ENCODE data around the gene MGMT.

The MGMT gene

DNA sequence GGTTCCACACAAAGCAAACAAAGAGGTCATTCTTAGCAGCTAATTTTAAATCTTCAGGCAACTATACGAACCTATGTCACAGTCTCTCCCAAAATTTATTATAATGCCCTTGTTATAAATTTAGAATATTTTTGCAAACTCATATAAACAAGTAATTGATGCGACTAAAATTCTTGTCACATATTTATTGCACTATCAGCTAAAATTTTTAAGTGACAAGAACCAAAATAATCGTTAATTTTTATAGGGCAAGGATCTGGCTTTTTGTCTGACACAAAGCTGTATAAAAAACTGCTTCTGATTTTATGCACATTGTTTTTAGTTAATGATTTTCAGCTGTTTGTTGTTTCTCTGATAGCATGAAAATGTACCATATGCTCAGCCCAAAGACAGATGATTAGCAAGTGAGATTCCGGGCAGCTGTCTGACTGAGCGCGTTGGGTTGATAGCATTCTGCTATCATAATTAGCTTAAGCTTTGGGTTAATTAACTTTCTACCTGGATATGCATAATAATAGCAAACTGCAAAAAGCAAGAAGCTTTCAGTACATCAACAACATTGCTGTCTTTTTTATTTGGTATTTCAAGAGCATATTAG is 136.0 kb downstream of the MGMT start:
- no peak for TF ChIP-seq POLR2A (IDR thresholded peaks at IDR 0.05; ENCODE audit: low read length)
- no peak for TF ChIP-seq GATA1 (IDR thresholded peaks at IDR 0.05; ENCODE audit: low read depth, low read length)
- DNase-seq: no peak

DNA sequence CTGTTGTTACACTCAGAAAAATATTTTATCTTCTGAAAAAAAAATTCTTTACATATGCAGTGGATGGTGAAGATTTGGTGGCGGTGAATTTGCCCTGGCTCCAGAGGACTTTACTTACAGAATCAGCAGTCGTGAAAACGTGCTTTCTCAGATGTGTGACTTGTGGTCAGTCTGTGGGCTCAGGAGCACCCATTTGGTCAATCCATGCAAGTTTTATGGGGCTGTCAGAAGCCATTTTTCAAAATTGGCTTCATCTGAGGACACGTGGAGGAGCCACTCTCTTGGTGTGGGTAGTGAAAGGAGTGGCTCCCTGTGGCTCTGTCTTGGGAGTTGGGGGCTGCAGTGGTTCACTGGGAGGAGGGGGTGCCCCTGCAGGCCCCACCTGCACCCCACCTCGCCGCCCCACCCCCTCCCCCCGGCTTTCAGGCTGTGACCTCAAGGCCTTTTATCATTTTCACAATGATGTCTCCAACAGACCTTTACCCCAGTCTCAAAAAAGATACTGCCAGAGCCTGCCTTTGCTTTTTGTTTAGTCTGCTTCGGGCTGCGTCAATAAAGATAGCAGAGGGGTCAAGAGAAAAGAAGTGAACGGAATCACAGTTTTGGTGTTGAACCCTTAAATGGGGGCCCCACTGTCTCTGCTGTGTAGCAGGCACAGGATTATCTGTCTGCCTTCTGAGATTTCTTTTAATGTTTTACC is 137.4 kb downstream of the MGMT start:
- TF ChIP-seq GATA1 (IDR thresholded peaks at IDR 0.05; ENCODE audit: low read depth, low read length) (no peak), POLR2A (IDR thresholded peaks at IDR 0.05; ENCODE audit: low read length) (no peak)
- no peak for DNase-seq

DNA sequence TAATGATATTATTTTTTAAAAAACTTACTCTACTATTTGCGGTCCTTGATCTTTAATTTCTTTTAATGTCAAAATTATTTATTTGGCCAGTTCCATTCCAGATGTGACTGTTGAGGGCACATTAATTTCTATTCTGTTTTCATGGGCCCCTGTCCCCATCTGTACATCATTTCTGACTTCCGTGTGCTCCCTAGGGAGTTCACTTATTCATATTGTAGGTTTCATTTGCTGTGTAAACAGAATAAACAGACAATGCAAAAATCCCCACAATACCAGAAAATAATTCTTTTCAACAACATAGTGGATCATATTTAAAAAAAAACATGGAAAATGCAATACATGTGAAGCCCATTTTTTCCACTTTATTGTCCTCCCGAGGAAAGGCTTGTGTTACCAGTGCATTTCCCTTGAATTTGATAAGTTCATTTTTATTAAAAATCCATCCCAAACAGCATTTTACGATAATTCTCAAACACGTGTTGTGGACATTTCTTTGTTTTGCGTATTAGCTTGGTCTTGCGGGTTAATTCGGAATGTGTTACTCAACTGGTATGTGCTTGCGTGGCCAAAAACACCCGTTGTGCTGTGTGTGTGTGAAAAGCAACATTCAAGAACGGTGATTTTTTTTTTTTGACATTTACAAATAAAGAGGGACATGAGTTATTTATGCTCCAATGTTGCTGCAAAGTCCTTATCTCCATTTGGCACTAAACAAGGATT is 138.4 kb downstream of the MGMT start:
- no peak for TF ChIP-seq GATA1 (IDR thresholded peaks at IDR 0.05; ENCODE audit: low read depth, low read length)
- TF ChIP-seq POLR2A (IDR thresholded peaks at IDR 0.05; ENCODE audit: low read length): no peak
- no peak for DNase-seq

DNA sequence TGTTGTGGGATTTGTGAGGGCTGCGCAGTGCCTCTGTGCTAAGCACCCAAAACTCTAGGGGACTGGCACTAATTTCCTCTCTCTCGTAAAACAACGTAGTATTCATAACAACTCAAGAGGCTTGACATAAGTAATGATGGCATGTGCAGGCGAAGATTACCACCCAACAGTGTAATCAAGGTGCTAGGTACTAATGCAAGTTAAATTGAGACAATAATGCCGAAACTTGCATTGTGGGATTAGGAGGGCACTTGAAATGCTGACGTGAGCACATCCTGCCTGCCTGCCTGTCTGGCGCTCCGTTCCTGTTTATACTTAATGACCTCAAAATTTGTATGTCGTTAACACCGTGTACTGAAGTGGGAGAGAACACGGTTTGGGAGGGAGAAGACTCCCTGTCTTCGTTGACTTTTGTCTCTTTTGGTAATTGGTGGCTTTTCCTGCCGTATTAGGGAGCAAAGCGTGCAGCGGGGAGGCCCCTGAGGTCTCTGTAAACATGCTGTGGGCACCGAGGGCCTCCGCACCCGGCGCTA is 139.0 kb downstream of the MGMT start:
- DNase-seq: no peak
- TF ChIP-seq POLR2A (IDR thresholded peaks at IDR 0.05; ENCODE audit: low read length): no peak
- no peak for TF ChIP-seq GATA1 (IDR thresholded peaks at IDR 0.05; ENCODE audit: low read depth, low read length)

DNA sequence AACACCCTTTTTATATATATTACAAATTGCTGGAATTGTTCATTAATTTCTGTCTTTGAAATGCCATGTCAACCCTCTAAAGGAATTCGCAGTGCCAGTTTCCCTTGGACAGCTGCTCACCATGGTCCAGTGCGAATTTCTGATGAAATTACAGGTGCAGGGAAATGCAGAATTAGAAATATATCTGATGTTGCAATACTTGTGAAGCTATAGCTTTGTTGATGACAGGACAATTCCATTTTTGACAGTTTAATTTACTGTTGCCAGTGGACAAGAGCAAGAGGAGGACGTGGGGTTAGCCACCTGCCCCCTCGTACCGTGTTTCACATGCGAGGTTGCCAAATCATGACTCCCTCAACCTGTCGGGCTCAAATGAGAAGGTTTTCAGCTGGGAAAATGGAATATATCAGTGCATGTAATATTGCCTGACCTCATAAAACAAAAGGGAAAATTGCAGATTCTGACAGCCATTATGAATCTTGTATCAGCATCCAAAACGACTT is 140.6 kb downstream of the MGMT start:
- no peak for DNase-seq
- TF ChIP-seq GATA1 (IDR thresholded peaks at IDR 0.05; ENCODE audit: low read depth, low read length) (no peak), POLR2A (IDR thresholded peaks at IDR 0.05; ENCODE audit: low read length) (no peak)

DNA sequence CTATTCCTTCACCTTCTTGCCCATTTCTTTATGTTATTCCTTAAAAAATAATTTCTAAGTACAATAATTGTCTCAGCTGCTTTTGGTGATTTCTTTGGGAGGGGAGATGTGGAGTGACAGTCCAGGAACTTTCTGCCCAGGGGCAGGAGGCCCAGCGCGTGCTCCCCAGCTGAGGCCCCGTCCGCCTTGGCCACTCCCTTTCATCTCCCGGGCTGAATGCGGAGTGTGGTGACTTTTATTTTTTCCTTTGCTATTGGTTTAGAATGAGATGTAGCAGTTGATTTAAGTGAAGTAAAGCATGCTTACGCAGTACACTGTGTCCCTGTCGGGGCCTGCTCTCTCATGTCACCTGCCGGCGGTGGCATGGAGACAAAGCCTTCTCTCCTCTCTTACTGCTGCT is 141.6 kb downstream of the MGMT start:
- TF ChIP-seq GATA1 (IDR thresholded peaks at IDR 0.05; ENCODE audit: low read depth, low read length) (no peak), POLR2A (IDR thresholded peaks at IDR 0.05; ENCODE audit: low read length) (no peak)
- DNase-seq: no peak

DNA sequence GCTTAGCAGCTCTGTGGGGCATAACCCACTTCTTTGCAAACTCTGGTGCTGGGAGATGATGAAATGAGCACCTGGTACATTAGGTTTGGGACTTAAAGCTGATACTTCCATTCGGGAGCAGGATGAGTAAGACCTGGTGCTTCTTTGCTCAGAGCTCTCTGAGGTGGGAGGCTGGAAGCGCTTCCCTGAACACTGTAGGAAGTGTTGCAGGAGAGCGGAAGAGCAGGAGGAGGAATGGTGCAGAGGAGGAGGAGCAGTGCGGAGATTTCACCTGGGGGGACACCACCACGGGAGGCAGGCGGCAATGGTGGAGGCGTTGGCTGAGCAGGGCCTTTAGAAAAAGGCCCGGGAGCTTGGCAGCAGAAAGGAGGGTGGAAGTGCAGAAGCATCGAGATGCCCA is 142.5 kb downstream of the MGMT start:
- DNase-seq: no peak
- TF ChIP-seq POLR2A (IDR thresholded peaks at IDR 0.05; ENCODE audit: low read length) (no peak), GATA1 (IDR thresholded peaks at IDR 0.05; ENCODE audit: low read depth, low read length) (no peak)

DNA sequence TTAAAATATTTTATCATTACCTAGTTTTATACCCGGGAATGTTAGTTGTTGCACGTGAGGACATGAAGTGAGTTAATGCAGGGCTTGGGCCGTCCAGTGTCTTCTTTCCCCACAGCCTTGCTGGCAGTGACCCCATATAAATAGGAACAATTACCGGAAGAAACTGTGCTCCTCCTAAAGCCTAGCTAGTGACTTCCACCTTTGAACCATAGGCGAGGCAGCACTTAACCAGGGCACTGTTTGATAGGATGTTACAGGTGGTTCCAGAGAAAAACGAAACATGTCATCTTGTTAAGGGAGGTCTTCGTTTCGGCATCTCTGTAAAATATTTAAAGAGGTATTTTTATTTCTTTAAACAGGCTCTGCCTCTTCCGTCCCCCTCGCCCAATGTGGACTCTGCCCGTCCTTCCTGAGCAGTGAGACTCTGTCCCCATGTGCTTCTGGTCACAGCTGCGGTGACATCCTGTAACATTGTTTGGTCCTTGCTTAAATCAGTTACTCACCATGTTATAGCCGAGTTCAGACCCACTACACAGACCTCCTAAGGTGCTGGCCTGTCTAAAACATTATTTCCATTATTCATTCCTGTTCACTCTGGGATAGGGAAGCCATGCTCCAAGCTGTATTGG is 145.6 kb downstream of the MGMT start:
- DNase-seq: no peak
- TF ChIP-seq POLR2A (IDR thresholded peaks at IDR 0.05; ENCODE audit: low read length) (no peak), GATA1 (IDR thresholded peaks at IDR 0.05; ENCODE audit: low read depth, low read length) (no peak)

DNA sequence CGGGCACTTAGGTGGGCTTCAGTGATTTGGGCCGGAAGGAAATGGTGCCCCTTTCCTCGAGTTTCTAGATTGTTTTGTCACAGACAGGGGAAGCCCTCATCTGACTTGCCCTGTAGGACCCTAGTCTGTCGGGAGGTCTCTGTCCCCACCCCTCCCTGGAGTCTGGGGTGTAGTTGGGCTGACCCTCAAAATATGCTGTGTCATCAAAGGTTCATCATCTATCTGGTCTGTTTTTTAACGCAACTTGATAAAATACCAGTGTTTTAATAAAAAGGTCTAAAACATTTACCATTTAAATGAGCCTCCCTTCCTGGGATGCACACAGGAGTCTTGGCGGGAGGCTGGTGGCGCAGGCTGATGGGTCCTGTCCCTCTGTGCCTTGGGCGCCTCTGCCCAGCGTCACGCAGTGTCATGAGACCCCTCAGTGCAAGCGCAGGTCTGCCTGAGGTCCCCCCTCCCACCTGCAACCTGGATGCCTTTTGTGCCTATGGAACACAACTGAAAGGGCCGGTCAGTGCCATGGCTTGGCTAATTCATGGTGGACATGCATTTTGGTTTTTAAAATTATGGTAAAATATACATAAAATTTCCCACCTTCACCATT is 146.4 kb downstream of the MGMT start:
- no peak for DNase-seq
- TF ChIP-seq POLR2A (IDR thresholded peaks at IDR 0.05; ENCODE audit: low read length) (no peak), GATA1 (IDR thresholded peaks at IDR 0.05; ENCODE audit: low read depth, low read length) (no peak)

DNA sequence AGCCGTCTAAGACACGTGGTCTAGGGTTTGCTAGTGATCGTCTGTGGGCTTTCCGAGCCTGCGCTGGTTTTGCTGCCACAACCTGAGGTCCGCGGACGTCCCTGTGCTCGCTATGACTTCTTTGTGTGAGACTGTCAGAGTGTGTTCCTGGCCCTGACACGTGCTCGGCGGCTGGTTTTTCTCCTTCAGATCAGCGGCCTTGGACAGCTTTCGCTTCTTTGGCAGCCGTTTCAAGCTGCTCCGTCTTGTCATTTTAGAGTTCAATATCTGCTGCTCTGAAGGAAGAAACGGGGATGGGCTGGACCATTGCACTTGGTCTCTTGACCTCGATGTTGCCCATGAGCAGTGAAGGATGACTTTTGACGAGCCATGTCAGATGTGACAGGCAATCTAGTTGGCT is 147.3 kb downstream of the MGMT start:
- TF ChIP-seq POLR2A (IDR thresholded peaks at IDR 0.05; ENCODE audit: low read length) (no peak), GATA1 (IDR thresholded peaks at IDR 0.05; ENCODE audit: low read depth, low read length) (no peak)
- no peak for DNase-seq

DNA sequence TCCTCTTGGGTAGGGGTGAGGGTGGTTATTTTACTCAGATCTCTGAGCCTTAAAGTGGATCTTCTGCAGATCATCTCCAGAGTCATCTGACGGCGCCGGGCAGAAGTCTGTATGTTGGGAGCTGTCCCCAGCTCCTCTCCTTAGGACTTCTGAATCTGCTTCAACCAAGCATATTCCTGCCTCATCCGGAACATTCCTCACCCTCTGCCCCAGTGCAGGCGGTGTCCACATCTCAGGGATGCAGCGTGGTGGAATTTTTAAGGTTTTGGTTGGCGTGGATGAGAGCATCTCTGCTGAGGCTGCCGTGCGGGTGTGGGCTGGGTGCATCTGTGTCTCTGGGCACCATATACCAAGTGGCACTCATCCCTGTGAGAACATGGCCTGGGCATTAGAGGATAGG is 148.3 kb downstream of the MGMT start:
- DNase-seq: no peak
- TF ChIP-seq GATA1 (IDR thresholded peaks at IDR 0.05; ENCODE audit: low read depth, low read length) (no peak), POLR2A (IDR thresholded peaks at IDR 0.05; ENCODE audit: low read length) (no peak)

DNA sequence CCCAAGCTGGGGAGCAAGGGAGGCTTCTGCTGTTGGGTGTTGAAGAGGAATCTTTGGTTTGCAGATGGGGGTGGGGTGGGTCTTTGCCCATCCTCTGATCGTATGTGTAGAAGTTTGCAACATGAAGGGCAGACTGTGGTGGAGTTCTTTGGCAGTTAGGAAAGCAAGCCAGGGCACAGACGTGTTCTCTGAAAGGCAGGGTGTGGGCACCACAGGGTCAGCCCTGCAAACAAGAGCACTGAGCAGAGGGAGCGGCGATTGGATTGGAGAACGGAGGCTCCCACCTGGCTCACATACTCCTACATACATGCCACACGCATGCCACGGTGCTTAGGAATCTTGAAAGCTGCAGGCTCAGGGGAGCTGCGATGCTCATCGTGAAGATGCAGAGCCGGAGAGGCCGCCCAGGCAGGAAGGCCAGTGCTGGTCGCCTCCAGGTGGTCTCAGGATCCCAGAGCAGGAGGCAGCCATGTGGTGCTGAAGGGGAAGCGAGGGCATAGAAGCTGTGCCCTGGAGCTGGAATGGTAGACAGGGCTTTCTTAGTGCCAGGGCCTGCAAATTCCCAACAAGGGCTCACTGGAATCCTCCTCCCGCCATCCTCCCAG is 149.0 kb downstream of the MGMT start:
- DNase-seq: no peak
- TF ChIP-seq POLR2A (IDR thresholded peaks at IDR 0.05; ENCODE audit: low read length) (no peak), GATA1 (IDR thresholded peaks at IDR 0.05; ENCODE audit: low read depth, low read length) (no peak)

DNA sequence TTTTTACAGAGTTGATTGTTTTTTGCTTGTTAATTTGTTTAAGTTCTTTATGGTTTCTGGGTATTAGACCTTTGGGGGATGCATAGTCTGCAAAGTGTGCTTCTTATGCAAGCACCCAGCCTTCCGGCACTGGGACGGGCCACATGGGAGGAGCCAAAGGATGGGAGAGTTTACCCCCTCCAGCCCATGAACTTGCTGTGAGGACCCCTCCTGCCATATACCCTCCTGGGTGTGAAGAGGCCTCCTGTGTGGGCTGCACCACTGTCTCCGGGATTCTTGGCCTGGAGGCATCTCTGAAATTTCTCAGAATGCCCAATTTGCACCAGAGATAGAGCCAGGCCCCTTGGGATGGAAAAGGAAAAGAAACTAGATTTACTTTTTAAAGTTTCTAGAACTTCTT is 150.7 kb downstream of the MGMT start:
- TF ChIP-seq POLR2A (IDR thresholded peaks at IDR 0.05; ENCODE audit: low read length) (no peak), GATA1 (IDR thresholded peaks at IDR 0.05; ENCODE audit: low read depth, low read length) (no peak)
- no peak for DNase-seq

Data from erythroblast (primary cell).